Fibroblast of the conjunctiva (primary cell): Measurements from ENCODE around the gene LDB2.

Experiments
- DNase-seq: peaks from one replicate; pipeline ENCODE4 v3.0.0-alpha.2; 2010; ENCODE audit warnings: low read depth

LDB2 gene

GRCh38 chr4:16802044-16802443 is 96.4 kb downstream of the LDB2 start:
- no peak for DNase-seq

- DNase-seq, result no peak
Observed at GRCh38 chr4:16801356-16801755, 97.1 kb downstream of the LDB2 start.

- DNase-seq, result peak; percentile 47
Observed at GRCh38 chr4:16794816-16795445, 103.5 kb downstream of the LDB2 start.

GRCh38 chr4:16791460-16791859 is 107.0 kb downstream of the LDB2 start:
- DNase-seq, result no peak

- no peak for DNase-seq
Observed at GRCh38 chr4:16790508-16790907, 107.9 kb downstream of the LDB2 start.

- DNase-seq, result no peak
Observed at GRCh38 chr4:16788868-16789267, 109.6 kb downstream of the LDB2 start.

GRCh38 chr4:16785793-16786527 is 112.5 kb downstream of the LDB2 start:
- DNase-seq, result no peak

- no peak for DNase-seq
Observed at GRCh38 chr4:16783119-16783518, 115.3 kb downstream of the LDB2 start.

- peak; percentile 43 for DNase-seq
Observed at GRCh38 chr4:16779028-16779675, 119.3 kb downstream of the LDB2 start.

- DNase-seq, result no peak
Observed at GRCh38 chr4:16777726-16778125, 120.7 kb downstream of the LDB2 start.

- DNase-seq, result no peak
Observed at GRCh38 chr4:16775411-16776154, 122.9 kb downstream of the LDB2 start.

GRCh38 chr4:16772366-16772850 is 126.0 kb downstream of the LDB2 start:
- DNase-seq, result peak; percentile 49

GRCh38 chr4:16770710-16771285 is 127.6 kb downstream of the LDB2 start:
- no peak for DNase-seq

GRCh38 chr4:16767861-16768260 is 130.6 kb downstream of the LDB2 start:
- no peak for DNase-seq

- no peak for DNase-seq
Observed at GRCh38 chr4:16767251-16767650, 131.2 kb downstream of the LDB2 start.

GRCh38 chr4:16765546-16765945 is 132.9 kb downstream of the LDB2 start:
- DNase-seq, result no peak

GRCh38 chr4:16764622-16765021 is 133.8 kb downstream of the LDB2 start:
- no peak for DNase-seq

GRCh38 chr4:16760617-16761363 is 137.7 kb downstream of the LDB2 start:
- DNase-seq, result no peak

GRCh38 chr4:16759931-16760582 is 138.4 kb downstream of the LDB2 start:
- DNase-seq, result no peak

- DNase-seq, result no peak
Observed at GRCh38 chr4:16758816-16759215, 139.6 kb downstream of the LDB2 start.

- no peak for DNase-seq
Observed at GRCh38 chr4:16758255-16758654, 140.2 kb downstream of the LDB2 start.
